GM12891 (cell line): ENCODE measurements around the gene CYP27B1.

Source experiments
- DNase-seq: peaks from one replicate; pipeline ENCODE4 v3.0.0; 2011; ENCODE audit warnings: low spot score; ENCODE audit not compliant: insufficient read length
- FAIRE-seq: peaks from 2 replicates; lab custom pipeline; 2011; peaks lifted over from hg19 to GRCh38; lab: Jason Lieb, UNC
- PAX5 ChIP-seq: IDR thresholded peaks from 2 replicates; pipeline ENCODE4 v1.6.1; 2011; ENCODE audit warnings: low read length, moderate library complexity, mild to moderate bottlenecking; ENCODE audit not compliant: insufficient read depth, severe bottlenecking
- POLR2A ChIP-seq: IDR thresholded peaks from 2 replicates; pipeline ENCODE4 v1.6.1; 2011; ENCODE audit warnings: low read depth, low read length, control low read depth
- POLR2AphosphoS5 ChIP-seq: IDR thresholded peaks from 2 replicates; pipeline ENCODE4 v1.6.1; 2011; ENCODE audit warnings: low read depth, low read length, control low read depth
- POU2F2 ChIP-seq: IDR thresholded peaks from 2 replicates; pipeline ENCODE4 v1.6.1; 2011; ENCODE audit warnings: low read depth, mild to moderate bottlenecking, control low read depth, low read length, moderate library complexity
- SPI1 ChIP-seq: IDR thresholded peaks from 2 replicates; pipeline ENCODE4 v1.6.1; 2011; ENCODE audit warnings: low read depth, low read length, control low read depth
- TAF1 ChIP-seq: IDR thresholded peaks from 2 replicates; pipeline ENCODE4 v1.6.1; 2011; ENCODE audit warnings: low read depth, low read length, control low read depth

Gene CYP27B1

DNA sequence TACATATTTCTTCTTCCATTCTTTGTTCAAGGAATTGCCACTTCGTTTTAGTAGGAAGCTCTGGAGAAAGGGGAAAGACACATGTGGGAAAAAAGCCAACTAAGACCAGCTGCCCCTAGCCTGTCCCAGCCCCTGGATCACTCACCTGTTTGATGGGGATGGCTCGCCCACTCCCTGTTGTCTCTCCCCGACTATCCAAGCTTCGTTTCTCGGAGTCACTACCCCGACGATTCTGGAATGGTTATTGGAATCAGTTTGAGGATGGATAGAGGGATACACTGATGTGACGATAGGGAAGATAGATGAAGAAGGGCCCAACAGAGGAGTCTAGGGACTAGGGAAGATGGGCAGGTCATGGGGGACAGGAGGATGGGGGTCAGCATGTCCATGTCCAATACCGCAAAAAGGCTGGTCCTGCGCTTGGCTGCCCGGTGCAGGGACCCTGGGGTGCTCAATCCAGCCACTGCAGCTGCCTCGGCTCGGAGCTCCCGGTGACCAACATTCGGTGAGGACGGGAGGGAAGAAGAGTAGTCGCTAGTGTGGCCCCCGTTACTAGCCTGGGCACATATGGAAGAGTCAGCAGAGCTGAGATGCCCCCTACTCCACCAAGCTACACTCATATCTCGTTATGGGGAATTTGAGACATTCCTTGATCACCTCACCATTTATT is 35.3 kb downstream of the CYP27B1 start:
- no peak for FAIRE-seq
- no peak for DNase-seq
- no peak for TF ChIP-seq PAX5

GRCh38 chr12:57730336-57731067 is 36.4 kb downstream of the CYP27B1 start:
- TF ChIP-seq POLR2A: no peak
- TF ChIP-seq POU2F2: no peak
- TF ChIP-seq PAX5: no peak
- no peak for TF ChIP-seq SPI1
- TF ChIP-seq TAF1: no peak
- TF ChIP-seq POLR2AphosphoS5: no peak
- FAIRE-seq (no peak), DNase-seq (no peak)

GRCh38 chr12:57729321-57729844 is 37.5 kb downstream of the CYP27B1 start:
- FAIRE-seq: no peak
- DNase-seq: no peak

GRCh38 chr12:57727758-57728395 is 39.0 kb downstream of the CYP27B1 start:
- no peak for FAIRE-seq

More at GRCh38 chr12:57729321-57729844, 37.5 kb downstream of the CYP27B1 start:
- TF ChIP-seq POLR2AphosphoS5: no peak
- TF ChIP-seq POU2F2: no peak
- TF ChIP-seq POLR2A: no peak
- TF ChIP-seq TAF1: no peak
- TF ChIP-seq SPI1: no peak
- no peak for TF ChIP-seq PAX5

GRCh38 chr12:57726884-57727757 is 39.8 kb downstream of the CYP27B1 start:
- DNase-seq (peak; percentile 23), FAIRE-seq (no peak)
- no peak for TF ChIP-seq PAX5
- no peak for TF ChIP-seq POLR2A
- TF ChIP-seq POLR2AphosphoS5: no peak
- no peak for TF ChIP-seq SPI1
- TF ChIP-seq POU2F2: no peak
- TF ChIP-seq TAF1: no peak

More at GRCh38 chr12:57727758-57728395, 39.0 kb downstream of the CYP27B1 start:
- no peak for TF ChIP-seq POLR2A
- no peak for TF ChIP-seq SPI1
- no peak for DNase-seq

GRCh38 chr12:57726151-57726883 is 40.6 kb downstream of the CYP27B1 start:
- no peak for TF ChIP-seq PAX5
- no peak for TF ChIP-seq POLR2A
- TF ChIP-seq POLR2AphosphoS5: no peak
- TF ChIP-seq POU2F2: no peak
- peak; percentile 36 for DNase-seq

GRCh38 chr12:57725851-57726150 is 41.1 kb downstream of the CYP27B1 start:
- no peak for TF ChIP-seq TAF1
- no peak for TF ChIP-seq SPI1
- TF ChIP-seq POLR2A: no peak
- no peak for TF ChIP-seq PAX5
- TF ChIP-seq POLR2AphosphoS5: no peak
- no peak for TF ChIP-seq POU2F2
- DNase-seq (no peak), FAIRE-seq (no peak)

More at GRCh38 chr12:57726151-57726883, 40.6 kb downstream of the CYP27B1 start:
- FAIRE-seq: no peak

DNA sequence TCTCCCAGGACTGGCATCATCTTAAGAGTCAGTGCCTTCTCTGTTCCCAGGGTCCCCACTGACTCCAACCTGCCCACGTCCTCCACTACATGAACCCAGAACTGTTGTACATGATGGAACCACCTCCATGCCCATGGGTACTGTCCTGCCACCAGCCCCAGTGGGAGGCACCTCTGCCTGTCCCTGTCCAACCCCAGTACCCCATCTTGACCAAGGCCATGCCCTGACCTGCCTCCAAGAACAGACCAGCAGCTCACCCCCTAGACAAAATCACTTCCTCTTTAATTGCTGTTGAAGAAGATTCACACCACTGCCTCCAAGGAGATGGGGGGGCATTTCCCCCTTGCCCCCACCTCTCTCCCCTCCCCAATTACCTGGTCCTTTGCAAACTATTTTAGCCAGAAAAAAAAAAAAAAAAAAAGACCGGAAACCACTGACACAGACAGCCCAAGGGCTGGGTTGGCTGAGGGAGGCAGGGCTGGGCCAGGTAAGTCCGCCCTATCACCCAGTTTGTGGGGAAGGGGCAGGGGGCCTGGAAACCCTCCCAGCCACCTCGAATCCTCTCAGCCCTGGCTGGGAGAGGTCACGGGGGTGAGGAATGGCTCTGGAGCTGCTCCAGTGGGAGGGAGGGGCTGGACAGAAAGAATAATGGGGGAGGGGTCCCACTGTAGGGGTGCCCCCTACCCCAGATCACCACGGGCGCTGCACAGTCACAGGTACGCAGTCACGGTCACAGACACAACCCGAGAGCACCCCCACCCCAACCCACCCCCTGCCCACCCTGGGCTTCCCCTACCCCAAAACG is 41.7 kb downstream of the CYP27B1 start:
- DNase-seq (peak; percentile 15), FAIRE-seq (no peak)
- TF ChIP-seq POU2F2: no peak
- TF ChIP-seq PAX5: no peak
- peak; percentile 66 for TF ChIP-seq SPI1
- no peak for TF ChIP-seq TAF1
